ENCODE results near the gene TAF10. TPM values are rescaled to one million over a fixed set of nuclear protein-coding genes. Genes with fewer than 3 reads are reported as not detected.

TAF10 gene
- total and polyA plus RNA-seq, 4 donors = 10.5 to 58.1 (median 31.5) TPM

DNA sequence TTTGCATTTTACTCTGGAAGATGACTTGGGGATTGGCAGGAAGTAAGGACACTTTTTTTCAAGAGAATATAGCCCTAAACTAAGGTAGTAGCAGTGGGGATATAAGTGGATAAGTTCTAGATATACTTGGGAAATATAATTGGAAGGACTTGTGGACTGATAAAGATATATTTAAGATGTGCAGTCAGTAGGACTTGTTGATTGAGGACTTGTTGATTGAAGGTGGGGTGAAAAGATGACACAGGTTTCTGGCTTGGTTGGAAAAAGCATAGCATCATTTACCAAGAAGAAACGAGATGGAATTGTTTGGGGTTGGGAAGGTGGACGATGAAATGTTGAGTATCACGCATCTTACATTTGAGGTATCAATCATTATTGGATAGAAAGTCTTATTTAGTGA, 1.5 kb upstream of the TAF10 start:
- H3K4me3 ChIP-seq (ENCODE audit: low read depth in 1 of 3, low read length in 3 of 3) = no peak overlapping the region
- WGBS = 98% methylated on average over 3 of the region's 3 CpGs
- no peak overlapping the region for H3K9ac ChIP-seq (ENCODE audit: low read depth in 1 of 2, low read length in 2 of 2)
- H3K27ac ChIP-seq (ENCODE audit: low read depth in 1 of 2, low read length in 2 of 2) = peak overlapping the region in 1 of 2 donors; percentile 99
- DNase-seq (ENCODE audit: low spot score) = no peak
- no peaks in the 10 kb centered on the region for H3K9me3 ChIP-seq (ENCODE audit: control insufficient read depth in 4 of 4, low read length in 3 of 4)
- peaks cover 14 to 37% (median 32%) of the 10 kb centered on the region in 4 donors for H3K36me3 ChIP-seq (ENCODE audit: control insufficient read depth in 4 of 4, insufficient read depth in 3 of 4, low read depth in 1 of 4, low read length in 3 of 4)
- no peaks in the 10 kb centered on the region for H3K27me3 ChIP-seq (ENCODE audit: control insufficient read depth in 4 of 4, insufficient read depth in 4 of 4, low read length in 3 of 4)
- TF ChIP-seq FOXA1 (IDR thresholded peaks at IDR 0.05) = no peak
- TF ChIP-seq, protein P1, sequence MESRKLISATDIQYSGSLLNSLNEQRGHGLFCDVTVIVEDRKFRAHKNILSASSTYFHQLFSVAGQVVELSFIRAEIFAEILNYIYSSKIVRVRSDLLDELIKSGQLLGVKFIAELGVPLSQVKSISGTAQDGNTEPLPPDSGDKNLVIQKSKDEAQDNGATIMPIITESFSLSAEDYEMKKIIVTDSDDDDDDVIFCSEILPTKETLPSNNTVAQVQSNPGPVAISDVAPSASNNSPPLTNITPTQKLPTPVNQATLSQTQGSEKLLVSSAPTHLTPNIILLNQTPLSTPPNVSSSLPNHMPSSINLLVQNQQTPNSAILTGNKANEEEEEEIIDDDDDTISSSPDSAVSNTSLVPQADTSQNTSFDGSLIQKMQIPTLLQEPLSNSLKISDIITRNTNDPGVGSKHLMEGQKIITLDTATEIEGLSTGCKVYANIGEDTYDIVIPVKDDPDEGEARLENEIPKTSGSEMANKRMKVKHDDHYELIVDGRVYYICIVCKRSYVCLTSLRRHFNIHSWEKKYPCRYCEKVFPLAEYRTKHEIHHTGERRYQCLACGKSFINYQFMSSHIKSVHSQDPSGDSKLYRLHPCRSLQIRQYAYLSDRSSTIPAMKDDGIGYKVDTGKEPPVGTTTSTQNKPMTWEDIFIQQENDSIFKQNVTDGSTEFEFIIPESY (IDR thresholded peaks at IDR 0.05) = no peak
- TF ChIP-seq HNF4A (conservative IDR thresholded peaks at IDR 0.05) = no peak
- TF ChIP-seq REST (IDR thresholded peaks at IDR 0.05) = no peak
- TF ChIP-seq, protein P2, sequence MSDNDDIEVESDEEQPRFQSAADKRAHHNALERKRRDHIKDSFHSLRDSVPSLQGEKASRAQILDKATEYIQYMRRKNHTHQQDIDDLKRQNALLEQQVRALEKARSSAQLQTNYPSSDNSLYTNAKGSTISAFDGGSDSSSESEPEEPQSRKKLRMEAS (IDR thresholded peaks at IDR 0.05) = no peak
- TF ChIP-seq, protein P3, sequence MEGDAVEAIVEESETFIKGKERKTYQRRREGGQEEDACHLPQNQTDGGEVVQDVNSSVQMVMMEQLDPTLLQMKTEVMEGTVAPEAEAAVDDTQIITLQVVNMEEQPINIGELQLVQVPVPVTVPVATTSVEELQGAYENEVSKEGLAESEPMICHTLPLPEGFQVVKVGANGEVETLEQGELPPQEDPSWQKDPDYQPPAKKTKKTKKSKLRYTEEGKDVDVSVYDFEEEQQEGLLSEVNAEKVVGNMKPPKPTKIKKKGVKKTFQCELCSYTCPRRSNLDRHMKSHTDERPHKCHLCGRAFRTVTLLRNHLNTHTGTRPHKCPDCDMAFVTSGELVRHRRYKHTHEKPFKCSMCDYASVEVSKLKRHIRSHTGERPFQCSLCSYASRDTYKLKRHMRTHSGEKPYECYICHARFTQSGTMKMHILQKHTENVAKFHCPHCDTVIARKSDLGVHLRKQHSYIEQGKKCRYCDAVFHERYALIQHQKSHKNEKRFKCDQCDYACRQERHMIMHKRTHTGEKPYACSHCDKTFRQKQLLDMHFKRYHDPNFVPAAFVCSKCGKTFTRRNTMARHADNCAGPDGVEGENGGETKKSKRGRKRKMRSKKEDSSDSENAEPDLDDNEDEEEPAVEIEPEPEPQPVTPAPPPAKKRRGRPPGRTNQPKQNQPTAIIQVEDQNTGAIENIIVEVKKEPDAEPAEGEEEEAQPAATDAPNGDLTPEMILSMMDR (IDR thresholded peaks at IDR 0.05; ENCODE audit: low read depth, low read length, missing input control) = no peak
- no peak for TF ChIP-seq TAF1 (conservative IDR thresholded peaks at IDR 0.05)
- no peak for TF ChIP-seq SP1 (IDR thresholded peaks at IDR 0.05)
- no peak for TF ChIP-seq YY1 (IDR thresholded peaks at IDR 0.05)
- TF ChIP-seq, protein P4, sequence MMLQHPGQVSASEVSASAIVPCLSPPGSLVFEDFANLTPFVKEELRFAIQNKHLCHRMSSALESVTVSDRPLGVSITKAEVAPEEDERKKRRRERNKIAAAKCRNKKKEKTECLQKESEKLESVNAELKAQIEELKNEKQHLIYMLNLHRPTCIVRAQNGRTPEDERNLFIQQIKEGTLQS (IDR thresholded peaks at IDR 0.05) = no peak
- no peak for TF ChIP-seq JUND (IDR thresholded peaks at IDR 0.05)
- TF ChIP-seq NR2F2 (IDR thresholded peaks at IDR 0.05) = no peak
- TF ChIP-seq EGR1 (IDR thresholded peaks at IDR 0.05; ENCODE audit: low read depth in 2 of 2) = no peak
- peaks cover 0 to 31% (median 19%) of the 10 kb centered on the region in 4 donors for H3K4me1 ChIP-seq (ENCODE audit: control insufficient read depth in 4 of 4, insufficient read depth in 4 of 4, low read length in 3 of 4)

GRCh38 chr11:6611963-6612212, 128 bp downstream of the TAF10 start:
- DNase-seq (ENCODE audit: low spot score) = no peak
- no peaks in the 10 kb centered on the region for H3K9me3 ChIP-seq (ENCODE audit: control insufficient read depth in 4 of 4, low read length in 3 of 4)
- peaks cover 14 to 43% (median 37%) of the 10 kb centered on the region in 4 donors for H3K36me3 ChIP-seq (ENCODE audit: control insufficient read depth in 4 of 4, insufficient read depth in 3 of 4, low read depth in 1 of 4, low read length in 3 of 4)
- peak overlapping the region; percentile 79 to 83 (median 82) for H3K4me3 ChIP-seq (ENCODE audit: low read depth in 1 of 3, low read length in 3 of 3)
- H3K27ac ChIP-seq (ENCODE audit: low read depth in 1 of 2, low read length in 2 of 2) = peak overlapping the region; percentile 84 to 96
- H3K27me3 ChIP-seq (ENCODE audit: control insufficient read depth in 4 of 4, insufficient read depth in 4 of 4, low read length in 3 of 4) = no peaks in the 10 kb centered on the region
- peaks cover 1 to 28% (median 19%) of the 10 kb centered on the region in 4 donors for H3K4me1 ChIP-seq (ENCODE audit: control insufficient read depth in 4 of 4, insufficient read depth in 4 of 4, low read length in 3 of 4)
- 3% methylated on average over 36 of the region's 36 CpGs for WGBS
- peak overlapping the region in 1 of 2 donors; percentile 87 for H3K9ac ChIP-seq (ENCODE audit: low read depth in 1 of 2, low read length in 2 of 2)
- TF ChIP-seq HNF4A (conservative IDR thresholded peaks at IDR 0.05) (no peak), RAD21 (IDR thresholded peaks at IDR 0.05) (no peak), FOXA2 (IDR thresholded peaks at IDR 0.05) (no peak), REST (IDR thresholded peaks at IDR 0.05) (no peak), TAF1 (conservative IDR thresholded peaks at IDR 0.05) (no peak), FOXA1 (IDR thresholded peaks at IDR 0.05) (no peak), NR2F2 (IDR thresholded peaks at IDR 0.05) (no peak)
- TF ChIP-seq, protein P3 (IDR thresholded peaks at IDR 0.05; ENCODE audit: low read depth, low read length, missing input control) = no peak
- TF ChIP-seq, protein P1 (IDR thresholded peaks at IDR 0.05) = no peak
